ENCODE measurements around the gene DYNC2H1. TPM values are rescaled to one million over a fixed set of nuclear protein-coding genes. Genes with fewer than 3 reads are reported as not detected.

The DYNC2H1 gene
- total RNA-seq, 1 donor from 2014 or later = 16.2 TPM

- DNase-seq (no peak), ATAC-seq (no peak)
- no peak overlapping the region for H3K4me3 ChIP-seq
- H3K4me1 ChIP-seq = no peaks in the 10 kb centered on the region
- H3K27ac ChIP-seq = no peak overlapping the region
- intact Hi-C loops (cut with DNase I) = no loop called here
- peak; percentile 22 for TF ChIP-seq CTCF (IDR thresholded peaks at IDR 0.05)
- peaks cover 22% of the 10 kb centered on the region for H3K36me3 ChIP-seq
- no peaks in the 10 kb centered on the region for H3K9me3 ChIP-seq
- H3K27me3 ChIP-seq = no peaks in the 10 kb centered on the region
These were observed 148.1 kb downstream of the DYNC2H1 start for GRCh38 chr11:103257360-103257759.

- ATAC-seq (peak; percentile 41), DNase-seq (no peak)
- intact Hi-C loops (cut with DNase I) = no loop called here
- H3K27ac ChIP-seq = no peak overlapping the region
- no peaks in the 10 kb centered on the region for H3K9me3 ChIP-seq
- no peaks in the 10 kb centered on the region for H3K27me3 ChIP-seq
- peaks cover 6% of the 10 kb centered on the region for H3K36me3 ChIP-seq
- no peaks in the 10 kb centered on the region for H3K4me1 ChIP-seq
- no peak for TF ChIP-seq CTCF (IDR thresholded peaks at IDR 0.05)
- no peak overlapping the region for H3K4me3 ChIP-seq
These were observed 157.1 kb downstream of the DYNC2H1 start for GRCh38 chr11:103266167-103266831.

- no peak overlapping the region for H3K4me3 ChIP-seq
- H3K9me3 ChIP-seq = no peaks in the 10 kb centered on the region
- no peaks in the 10 kb centered on the region for H3K4me1 ChIP-seq
- H3K36me3 ChIP-seq = no peaks in the 10 kb centered on the region
- no peak for DNase-seq
- H3K27ac ChIP-seq = no peak overlapping the region
- TF ChIP-seq CTCF (IDR thresholded peaks at IDR 0.05) = no peak
- H3K27me3 ChIP-seq = no peaks in the 10 kb centered on the region
- intact Hi-C loops (cut with DNase I) = no loop called here
- no peak for ATAC-seq
These were observed 163.7 kb downstream of the DYNC2H1 start for GRCh38 chr11:103272876-103273275.

- H3K36me3 ChIP-seq = no peaks in the 10 kb centered on the region
- H3K27ac ChIP-seq = no peak overlapping the region
- ATAC-seq = no peak
- H3K4me3 ChIP-seq = no peak overlapping the region
- no peaks in the 10 kb centered on the region for H3K27me3 ChIP-seq
- no peak for DNase-seq
- no peaks in the 10 kb centered on the region for H3K9me3 ChIP-seq
- no peaks in the 10 kb centered on the region for H3K4me1 ChIP-seq
- no peak for TF ChIP-seq CTCF (IDR thresholded peaks at IDR 0.05)
- intact Hi-C loops (cut with DNase I) = no loop called here
These were observed 164.8 kb downstream of the DYNC2H1 start for GRCh38 chr11:103274025-103274424.

- no peaks in the 10 kb centered on the region for H3K9me3 ChIP-seq
- no peak for TF ChIP-seq CTCF (IDR thresholded peaks at IDR 0.05)
- intact Hi-C loops (cut with DNase I) = no loop called here
These were observed 170.6 kb downstream of the DYNC2H1 start for GRCh38 chr11:103279821-103280220.

GRCh38 chr11:103281301-103281700 lies 172.1 kb downstream of the DYNC2H1 start:
- Histone ChIP-seq H3K4me1 (no peaks in the 10 kb centered on the region), H3K27ac (no peak overlapping the region), H3K9me3 (no peaks in the 10 kb centered on the region), H3K36me3 (no peaks in the 10 kb centered on the region), H3K27me3 (no peaks in the 10 kb centered on the region), H3K4me3 (no peak overlapping the region)
- DNase-seq (no peak), ATAC-seq (no peak)
- intact Hi-C loops (cut with DNase I) = no loop called here
- TF ChIP-seq CTCF (IDR thresholded peaks at IDR 0.05) = no peak

More at GRCh38 chr11:103279821-103280220, 170.6 kb downstream of the DYNC2H1 start:
- H3K27me3 ChIP-seq = no peaks in the 10 kb centered on the region
- H3K27ac ChIP-seq = no peak overlapping the region
- H3K4me1 ChIP-seq = no peaks in the 10 kb centered on the region
- DNase-seq (no peak), ATAC-seq (no peak)
- H3K36me3 ChIP-seq = no peaks in the 10 kb centered on the region
- H3K4me3 ChIP-seq = no peak overlapping the region
